SU-DHL-6 (cell line): Measurements from ENCODE around the gene NAA35.

Source experiments
- EZH2phosphoT487 ChIP-seq: fragments of 200-600 bp; sonication (generic), shearing (Covaris generic); conservative IDR thresholded peaks from 2 replicates; pipeline ENCODE4 v1.6.1; 2018; ENCODE audit warnings: mild to moderate bottlenecking, antibody characterized with exemption, low read length, moderate library complexity, mixed read lengths
- TF ChIP-seq, protein P1 (sequence below): fragments of 200-600 bp; sonication (generic); IDR thresholded peaks from one replicate; pipeline ENCODE4 v1.5.1; 2017; ENCODE audit warnings: antibody characterized with exemption, mild to moderate bottlenecking, low read length, moderate library complexity; ENCODE audit not compliant: insufficient read depth, poor library complexity, severe bottlenecking

DNA sequence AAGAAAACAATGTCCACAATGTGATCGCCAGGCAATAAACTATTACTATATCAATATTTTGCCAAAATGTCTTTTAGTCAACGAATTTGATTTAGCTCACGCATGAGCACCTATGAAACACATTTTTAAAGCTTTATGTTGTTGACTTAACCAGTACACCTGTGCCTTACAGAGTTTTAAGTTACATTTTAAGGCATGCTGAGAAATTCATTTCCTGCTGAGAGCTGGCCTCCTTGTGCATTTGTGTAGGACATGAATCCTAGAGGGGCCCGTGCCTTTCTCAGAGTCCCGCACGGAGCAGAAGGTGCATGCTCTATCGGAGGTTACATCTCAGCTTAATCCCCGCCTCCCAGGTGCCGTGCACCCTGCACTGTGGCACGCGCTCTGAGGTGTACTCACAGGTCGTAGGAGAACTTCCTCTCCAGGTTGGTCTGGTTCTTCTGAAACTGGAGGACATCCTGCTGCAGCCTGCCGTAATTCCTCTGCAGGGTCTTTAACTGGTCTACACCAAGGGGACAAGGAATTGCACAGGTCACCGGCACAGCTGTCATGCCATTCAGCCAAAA is 105.2 kb downstream of the NAA35 start:
- TF ChIP-seq, protein P1, sequence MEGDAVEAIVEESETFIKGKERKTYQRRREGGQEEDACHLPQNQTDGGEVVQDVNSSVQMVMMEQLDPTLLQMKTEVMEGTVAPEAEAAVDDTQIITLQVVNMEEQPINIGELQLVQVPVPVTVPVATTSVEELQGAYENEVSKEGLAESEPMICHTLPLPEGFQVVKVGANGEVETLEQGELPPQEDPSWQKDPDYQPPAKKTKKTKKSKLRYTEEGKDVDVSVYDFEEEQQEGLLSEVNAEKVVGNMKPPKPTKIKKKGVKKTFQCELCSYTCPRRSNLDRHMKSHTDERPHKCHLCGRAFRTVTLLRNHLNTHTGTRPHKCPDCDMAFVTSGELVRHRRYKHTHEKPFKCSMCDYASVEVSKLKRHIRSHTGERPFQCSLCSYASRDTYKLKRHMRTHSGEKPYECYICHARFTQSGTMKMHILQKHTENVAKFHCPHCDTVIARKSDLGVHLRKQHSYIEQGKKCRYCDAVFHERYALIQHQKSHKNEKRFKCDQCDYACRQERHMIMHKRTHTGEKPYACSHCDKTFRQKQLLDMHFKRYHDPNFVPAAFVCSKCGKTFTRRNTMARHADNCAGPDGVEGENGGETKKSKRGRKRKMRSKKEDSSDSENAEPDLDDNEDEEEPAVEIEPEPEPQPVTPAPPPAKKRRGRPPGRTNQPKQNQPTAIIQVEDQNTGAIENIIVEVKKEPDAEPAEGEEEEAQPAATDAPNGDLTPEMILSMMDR = no peak
- TF ChIP-seq EZH2phosphoT487 = no peak
